HEK293T (cell line): ENCODE data around the gene RAMAC.
A peak's percentile ranks its signal among the peaks of the same experiment; 100 is the strongest.

ENCODE experiments used
- CTCF ChIA-PET: fragments of 350-600 bp; formaldehyde crosslinking; extraction: SDS; loops from one replicate; lab custom pipeline; 2021; ENCODE audit warnings: antibody characterized with exemption, inconsistent platforms; lab: Yijun Ruan, JAX
- POLR2A ChIA-PET: fragments of 350-600 bp; formaldehyde crosslinking; extraction: SDS; loops from one replicate; lab custom pipeline; 2020; ENCODE audit warnings: antibody characterized with exemption, inconsistent platforms; lab: Yijun Ruan, JAX
- DNase-seq: peaks from one replicate; pipeline ENCODE4 v3.0.0; 2012; ENCODE audit warnings: mixed read lengths; ENCODE audit errors: extremely low spot score
- ARNT ChIP-seq: fragments of 450-650 bp; IDR thresholded peaks from 2 replicates; pipeline ENCODE4 v1.6.1; 2017; ENCODE audit warnings: mild to moderate bottlenecking
- BHLHE40 ChIP-seq: fragments of 450-650 bp; IDR thresholded peaks from 2 replicates; pipeline ENCODE4 v1.6.1; 2016; ENCODE audit warnings: mild to moderate bottlenecking, moderate library complexity, borderline replicate concordance
- CTBP1 ChIP-seq: fragments of 450-650 bp; IDR thresholded peaks from 2 replicates; pipeline ENCODE4 v1.6.1; 2016; ENCODE audit warnings: borderline replicate concordance
- ELF4 ChIP-seq: fragments of 450-650 bp; IDR thresholded peaks from 2 replicates; pipeline ENCODE4 v1.6.1; 2017; ENCODE audit warnings: antibody characterized with exemption
- FOXA1 ChIP-seq: fragments of 450-650 bp; IDR thresholded peaks from 2 replicates; pipeline ENCODE4 v1.6.1; 2016; ENCODE audit warnings: mild to moderate bottlenecking
- FOXK2 ChIP-seq: fragments of 450-650 bp; IDR thresholded peaks from 2 replicates; pipeline ENCODE4 v1.6.1; 2016; ENCODE audit warnings: mild to moderate bottlenecking
- FOXM1 ChIP-seq: fragments of 450-650 bp; IDR thresholded peaks from 2 replicates; pipeline ENCODE4 v1.6.1; 2017; ENCODE audit warnings: mild to moderate bottlenecking, borderline replicate concordance
- HDGF ChIP-seq: fragments of 450-650 bp; IDR thresholded peaks from 2 replicates; pipeline ENCODE4 v1.6.1; 2017; ENCODE audit warnings: antibody characterized with exemption, borderline replicate concordance
- L3MBTL2 ChIP-seq: fragments of 450-650 bp; conservative IDR thresholded peaks from 2 replicates; pipeline ENCODE4 v1.6.1; 2016; ENCODE audit warnings: mild to moderate bottlenecking
- LEF1 ChIP-seq: fragments of 450-650 bp; IDR thresholded peaks from 2 replicates; pipeline ENCODE4 v1.6.1; 2017; ENCODE audit warnings: mild to moderate bottlenecking, borderline replicate concordance
- NFRKB ChIP-seq: fragments of 450-650 bp; IDR thresholded peaks from 2 replicates; pipeline ENCODE4 v1.6.1; 2016; ENCODE audit warnings: mild to moderate bottlenecking, moderate library complexity
- SP1 ChIP-seq: fragments of 450-650 bp; IDR thresholded peaks from 2 replicates; pipeline ENCODE4 v1.6.1; 2017
- SUZ12 ChIP-seq: fragments of 450-650 bp; IDR thresholded peaks from 2 replicates; pipeline ENCODE4 v1.6.1; 2016; ENCODE audit warnings: mild to moderate bottlenecking
- TARDBP ChIP-seq: fragments of 450-650 bp; IDR thresholded peaks from 2 replicates; pipeline ENCODE4 v1.6.1; 2016
- ZNF384 ChIP-seq: fragments of 450-650 bp; IDR thresholded peaks from 2 replicates; pipeline ENCODE4 v1.6.1; 2016
- TF ChIP-seq, protein P1 (sequence below): fragments of 450-650 bp; IDR thresholded peaks from 2 replicates; pipeline ENCODE4 v1.6.1; 2016

Gene RAMAC

DNA sequence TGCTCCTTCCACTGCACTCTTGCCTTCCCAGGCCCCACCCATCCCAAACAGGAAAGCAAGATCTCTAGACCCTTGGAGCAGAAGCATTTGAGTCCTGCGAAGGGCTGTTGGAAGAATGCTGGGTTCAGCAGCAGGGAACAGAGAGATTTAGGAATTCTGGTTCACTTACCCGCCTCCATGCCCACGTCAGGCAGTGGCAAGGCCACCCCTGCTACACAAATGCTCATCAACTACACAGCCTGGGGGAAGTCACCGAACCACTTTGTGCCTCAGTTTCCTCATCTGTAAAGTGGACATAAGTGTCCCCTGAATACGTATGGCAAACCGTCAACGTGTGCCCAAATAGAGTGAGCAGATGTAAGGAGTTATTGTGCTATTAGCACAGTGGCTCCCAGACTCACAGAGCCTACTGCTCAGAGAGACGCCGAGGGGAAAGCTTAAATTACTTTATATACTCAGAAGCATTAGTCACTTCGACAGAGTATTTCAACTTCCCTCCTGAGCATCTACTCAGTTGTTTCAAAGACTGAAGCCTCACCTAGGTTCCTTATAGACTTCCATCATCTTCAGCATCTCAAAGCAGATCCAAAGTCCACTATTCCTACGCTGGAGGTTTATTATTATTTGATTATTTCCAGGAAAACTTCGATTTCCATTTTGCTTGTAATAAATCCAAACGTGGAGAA lies 34.4 kb upstream of the RAMAC start:
- CTCF ChIA-PET = no interaction called here
- no peak for TF ChIP-seq LEF1
- no peak for TF ChIP-seq ARNT
- TF ChIP-seq NFRKB = no peak
- no peak for TF ChIP-seq ELF4
- 0 out of 2 replicates have a peak, but pooled peaks have one; percentile 32 for TF ChIP-seq CTBP1
- no peak for TF ChIP-seq SUZ12
- TF ChIP-seq SP1 = no peak
- TF ChIP-seq, protein P1, sequence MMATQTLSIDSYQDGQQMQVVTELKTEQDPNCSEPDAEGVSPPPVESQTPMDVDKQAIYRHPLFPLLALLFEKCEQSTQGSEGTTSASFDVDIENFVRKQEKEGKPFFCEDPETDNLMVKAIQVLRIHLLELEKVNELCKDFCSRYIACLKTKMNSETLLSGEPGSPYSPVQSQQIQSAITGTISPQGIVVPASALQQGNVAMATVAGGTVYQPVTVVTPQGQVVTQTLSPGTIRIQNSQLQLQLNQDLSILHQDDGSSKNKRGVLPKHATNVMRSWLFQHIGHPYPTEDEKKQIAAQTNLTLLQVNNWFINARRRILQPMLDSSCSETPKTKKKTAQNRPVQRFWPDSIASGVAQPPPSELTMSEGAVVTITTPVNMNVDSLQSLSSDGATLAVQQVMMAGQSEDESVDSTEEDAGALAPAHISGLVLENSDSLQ = no peak
- peak; percentile 26 for DNase-seq
- POLR2A ChIA-PET = no interaction called here

GRCh38 chr15:82952158-82953081 lies 33.6 kb upstream of the RAMAC start, which contains the start of gene HOMER2:
TSS of gene HOMER2 (minus strand) at chr15:82952720. CDS start at chr15:82952535, 185 bp downstream.
- CTCF ChIA-PET = no interaction called here
- peak; percentile 70 for DNase-seq
- POLR2A ChIA-PET = interaction anchor here (1.0 kb wide), 1 partner anchor 33 kb away, joined by 4 read pairs; the partner anchor contains the start of gene RAMAC

DNA sequence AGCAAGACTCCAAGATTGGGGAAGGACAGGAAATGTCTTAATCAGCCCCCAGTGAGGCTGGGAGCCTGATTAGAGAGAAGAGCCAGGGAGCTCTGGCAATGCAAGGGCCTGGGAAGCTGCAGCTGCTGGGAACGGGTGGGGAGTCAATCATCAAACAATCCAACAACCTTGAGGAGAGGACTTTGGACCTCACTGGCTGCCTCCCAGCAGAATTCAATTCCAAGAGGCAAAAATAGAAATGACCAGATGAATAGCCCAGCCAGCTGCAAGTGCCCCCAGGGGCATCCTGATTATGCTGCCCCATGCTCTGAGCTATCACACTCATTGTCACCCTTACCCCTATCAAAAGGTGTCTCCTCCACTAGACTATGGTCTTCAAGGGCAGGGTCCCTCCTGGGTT lies 27.4 kb upstream of the RAMAC start:
- ChIA-PET POLR2A (no interaction called here), CTCF (no interaction called here)
- TF ChIP-seq CTBP1 = no peak

More at GRCh38 chr15:82952158-82953081, 33.6 kb upstream of the RAMAC start, which contains the start of gene HOMER2:
- peak; percentile 54 for TF ChIP-seq L3MBTL2
- peak; percentile 46; the same call in 1 of the 2 replicates for TF ChIP-seq FOXM1
- no peak for TF ChIP-seq CTBP1
- TF ChIP-seq BHLHE40 = no peak
- no peak for TF ChIP-seq ZNF384
- TF ChIP-seq SP1 = no peak
- no peak for TF ChIP-seq HDGF
- TF ChIP-seq FOXK2 = no peak
- no peak for TF ChIP-seq TARDBP
- TF ChIP-seq, protein P1 = no peak
- TF ChIP-seq NFRKB = no peak
- no peak for TF ChIP-seq FOXA1
- no peak for TF ChIP-seq SUZ12
- no peak for TF ChIP-seq ELF4

DNA sequence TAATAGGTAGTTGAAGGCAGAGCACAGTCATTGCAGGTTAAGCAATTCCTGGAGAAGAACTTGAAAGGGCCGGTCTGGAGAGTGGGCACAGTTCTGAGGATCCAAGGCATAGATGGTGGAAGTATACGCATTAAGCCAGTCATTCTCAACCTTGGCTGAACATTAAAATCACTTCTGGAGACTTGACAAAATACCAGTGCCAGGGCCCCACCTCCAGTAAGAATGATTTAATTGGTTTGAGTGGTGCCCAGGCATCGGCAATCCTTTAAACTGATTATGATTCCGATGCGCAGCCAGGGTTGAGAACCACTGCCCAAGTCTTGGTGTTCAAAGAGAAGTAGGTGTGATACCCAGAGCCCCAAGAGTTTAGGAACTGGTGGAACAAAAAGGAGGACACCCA lies 26.6 kb upstream of the RAMAC start:
- CTCF ChIA-PET = no interaction called here
- POLR2A ChIA-PET = no interaction called here
- no peak for TF ChIP-seq NFRKB
- no peak for TF ChIP-seq FOXM1
- TF ChIP-seq BHLHE40 = no peak
- no peak for TF ChIP-seq L3MBTL2
- no peak for TF ChIP-seq LEF1
- no peak for DNase-seq

More for the DNA sequence above, 27.4 kb upstream of the RAMAC start:
- DNase-seq = no peak

- POLR2A ChIA-PET = interaction anchor here (1.5 kb wide), 1 partner anchor 11 kb away, joined by 3 read pairs; no protein-coding TSS in a partner anchor
- CTCF ChIA-PET = no interaction called here
- DNase-seq = no peak
- TF ChIP-seq SUZ12 (no peak), FOXA1 (no peak), BHLHE40 (no peak), FOXK2 (no peak), HDGF (no peak), L3MBTL2 (no peak)
These were observed 25.2 kb upstream of the RAMAC start for GRCh38 chr15:82960766-82961165.

DNA sequence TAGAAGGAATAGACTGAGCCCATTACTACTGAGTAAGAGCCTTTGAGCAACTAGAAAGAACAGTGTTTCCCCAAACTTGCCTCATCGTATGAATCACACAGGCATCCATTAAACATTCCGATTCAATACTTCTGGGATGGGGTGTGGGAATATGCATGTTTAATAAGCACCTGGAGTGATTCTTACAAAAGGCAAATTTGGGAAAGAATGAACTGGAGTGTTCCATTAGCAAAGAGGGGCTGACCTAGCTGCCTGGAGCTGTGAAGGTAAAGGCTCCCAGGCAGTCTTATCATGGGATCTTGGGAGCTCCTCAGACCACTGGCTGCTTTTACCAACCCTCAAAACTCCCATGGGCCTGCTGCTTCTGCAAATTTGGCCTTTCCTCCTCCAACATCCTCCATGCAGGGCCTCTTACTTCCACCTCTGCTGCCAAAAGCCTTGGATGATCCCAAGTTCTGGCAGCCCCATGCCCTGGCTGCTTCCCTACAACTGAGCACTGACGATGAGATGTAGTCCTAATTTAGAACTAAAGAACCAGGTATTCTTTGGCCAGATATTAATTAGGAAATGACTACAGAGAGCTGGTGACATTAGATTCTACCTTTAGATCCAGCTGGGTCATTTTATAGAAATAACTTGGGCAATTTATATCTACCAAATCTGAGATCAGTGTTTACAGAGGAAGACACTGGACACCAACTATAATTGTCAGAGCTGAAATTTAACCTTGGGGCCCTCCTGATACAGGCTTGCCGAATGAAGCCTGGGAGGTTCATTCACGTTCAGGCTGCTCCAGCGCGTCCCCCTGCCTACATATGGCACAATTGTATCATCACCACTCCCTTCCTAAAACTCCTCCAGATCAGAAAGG lies 22.3 kb upstream of the RAMAC start:
- POLR2A ChIA-PET = interaction anchor here (1.4 kb wide), 1 partner anchor 22 kb away, joined by 5 read pairs; the partner anchor contains the start of gene RAMAC
- DNase-seq = no peak
- TF ChIP-seq, protein P1 = no peak
- TF ChIP-seq FOXM1 (no peak), SP1 (no peak), BHLHE40 (no peak), CTBP1 (no peak), FOXK2 (no peak), HDGF (no peak), L3MBTL2 (no peak), ELF4 (no peak), SUZ12 (no peak), ZNF384 (no peak), LEF1 (no peak), FOXA1 (no peak), NFRKB (no peak), ARNT (no peak), TARDBP (no peak)
- CTCF ChIA-PET = no interaction called here
